Jurkat, Clone E6-1 (cell line): ENCODE data around the gene DCLRE1B.
A peak's percentile ranks its signal among the peaks of the same experiment; 100 is the strongest.

Experiments used
- DNase-seq: peaks from one replicate; pipeline ENCODE4 v3.0.0-alpha.2; 2011; ENCODE audit warnings: low read depth, low spot score
- H3K4me3 ChIP-seq: 2 replicates; pipeline ENCODE4 v1.5.1; 2011; ENCODE audit warnings: mild to moderate bottlenecking, low read length, control low read depth, moderate library complexity

DCLRE1B gene

GRCh38 chr1:113916974-113917373 is 11.8 kb downstream of the DCLRE1B start:
- DNase-seq: no peak
- no peak overlapping the region for H3K4me3 ChIP-seq

DNA sequence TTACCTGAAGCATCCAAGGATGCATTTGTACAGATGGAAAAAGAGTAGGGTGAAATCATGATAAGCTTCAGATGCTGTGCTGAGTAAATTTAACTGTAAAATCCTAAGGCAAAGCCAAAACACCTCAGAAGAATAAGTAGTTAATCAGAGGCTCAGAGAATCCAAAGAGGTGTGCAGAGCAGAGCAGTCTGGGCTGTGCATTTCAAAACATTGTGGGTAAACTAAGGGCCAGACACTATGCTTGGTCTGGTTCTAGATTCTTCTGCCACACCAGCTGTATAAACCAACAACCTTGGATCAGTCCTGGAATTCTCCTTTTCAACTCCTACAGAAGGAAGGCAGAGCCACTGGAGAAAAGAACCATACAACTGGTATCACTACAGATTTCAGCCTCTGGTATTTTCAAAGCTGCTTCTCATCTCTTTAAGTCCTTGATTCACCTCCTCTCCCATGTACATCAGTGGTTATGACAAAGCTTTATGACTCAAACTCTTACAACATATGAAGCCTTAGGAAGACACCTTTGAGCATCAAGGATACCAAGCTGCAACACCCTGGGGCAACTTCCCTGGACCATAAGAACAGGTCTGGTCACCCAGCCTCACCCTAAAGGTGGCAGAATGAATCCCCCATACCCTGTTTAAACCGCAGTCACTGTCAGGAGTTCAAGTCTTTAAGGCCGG is 12.4 kb downstream of the DCLRE1B start:
- H3K4me3 ChIP-seq: no peak overlapping the region
- DNase-seq: no peak

DNA sequence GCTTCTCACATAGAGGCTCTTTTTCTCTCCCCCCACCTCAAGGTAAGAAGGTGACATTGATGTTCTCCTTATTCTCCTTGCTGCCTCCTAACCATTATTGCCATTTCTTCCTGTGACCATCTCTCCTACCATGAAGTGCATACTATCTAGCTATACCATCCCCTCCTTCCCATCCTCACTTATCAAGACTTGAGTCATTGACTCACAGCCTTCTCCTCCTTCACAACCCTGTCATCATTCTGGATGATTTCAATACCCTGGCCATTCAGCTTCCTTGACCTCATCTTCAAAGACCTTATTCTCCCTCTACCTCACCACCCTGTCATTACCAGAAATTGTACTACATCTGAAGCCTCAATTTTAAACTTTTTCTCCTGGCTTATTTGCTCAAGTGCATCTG is 13.1 kb downstream of the DCLRE1B start:
- DNase-seq: no peak
- H3K4me3 ChIP-seq: no peak overlapping the region

- H3K4me3 ChIP-seq: no peak overlapping the region
- DNase-seq: no peak
These were observed 17.8 kb downstream of the DCLRE1B start for GRCh38 chr1:113922957-113923356.

- no peak overlapping the region for H3K4me3 ChIP-seq
These were observed 19.3 kb downstream of the DCLRE1B start for GRCh38 chr1:113924473-113924872.

DNA sequence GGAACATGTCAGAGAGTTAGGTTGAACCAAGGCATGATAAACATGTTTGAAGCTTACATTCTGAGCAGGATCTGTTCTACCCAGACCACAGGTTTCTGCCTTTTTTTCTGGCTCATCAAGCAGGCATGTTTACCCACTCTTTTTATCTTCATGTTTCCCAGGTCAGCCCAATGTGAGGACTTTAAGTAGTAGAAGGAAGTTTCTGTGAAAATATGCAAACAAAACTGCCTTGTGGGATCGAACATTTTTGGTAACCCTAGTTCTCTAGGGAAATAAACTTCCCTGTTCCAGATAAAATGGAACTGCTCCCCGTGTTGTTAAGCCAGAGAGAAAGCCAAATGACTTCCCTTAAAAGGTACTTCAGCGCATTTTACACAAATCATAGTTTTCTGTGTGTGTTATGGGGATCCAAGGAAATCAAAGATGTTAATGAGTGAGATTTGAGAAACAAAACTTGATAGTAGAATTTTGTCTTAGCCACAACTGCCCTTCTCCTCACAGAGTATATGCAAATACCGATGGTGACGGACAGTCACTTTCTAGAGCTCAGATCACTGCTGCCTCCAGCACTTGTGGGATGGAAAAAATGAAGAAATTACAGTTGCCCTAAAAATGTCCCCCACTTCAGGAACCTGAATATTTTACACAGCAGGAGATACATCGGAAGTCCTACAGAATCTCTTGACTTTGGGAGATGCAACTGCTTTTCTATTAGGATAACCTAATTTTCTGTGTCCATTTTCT is 23.2 kb downstream of the DCLRE1B start:
- DNase-seq: no peak
- H3K4me3 ChIP-seq: peak overlapping the region; percentile 95

More at GRCh38 chr1:113924473-113924872, 19.3 kb downstream of the DCLRE1B start:
- DNase-seq: no peak

DNA sequence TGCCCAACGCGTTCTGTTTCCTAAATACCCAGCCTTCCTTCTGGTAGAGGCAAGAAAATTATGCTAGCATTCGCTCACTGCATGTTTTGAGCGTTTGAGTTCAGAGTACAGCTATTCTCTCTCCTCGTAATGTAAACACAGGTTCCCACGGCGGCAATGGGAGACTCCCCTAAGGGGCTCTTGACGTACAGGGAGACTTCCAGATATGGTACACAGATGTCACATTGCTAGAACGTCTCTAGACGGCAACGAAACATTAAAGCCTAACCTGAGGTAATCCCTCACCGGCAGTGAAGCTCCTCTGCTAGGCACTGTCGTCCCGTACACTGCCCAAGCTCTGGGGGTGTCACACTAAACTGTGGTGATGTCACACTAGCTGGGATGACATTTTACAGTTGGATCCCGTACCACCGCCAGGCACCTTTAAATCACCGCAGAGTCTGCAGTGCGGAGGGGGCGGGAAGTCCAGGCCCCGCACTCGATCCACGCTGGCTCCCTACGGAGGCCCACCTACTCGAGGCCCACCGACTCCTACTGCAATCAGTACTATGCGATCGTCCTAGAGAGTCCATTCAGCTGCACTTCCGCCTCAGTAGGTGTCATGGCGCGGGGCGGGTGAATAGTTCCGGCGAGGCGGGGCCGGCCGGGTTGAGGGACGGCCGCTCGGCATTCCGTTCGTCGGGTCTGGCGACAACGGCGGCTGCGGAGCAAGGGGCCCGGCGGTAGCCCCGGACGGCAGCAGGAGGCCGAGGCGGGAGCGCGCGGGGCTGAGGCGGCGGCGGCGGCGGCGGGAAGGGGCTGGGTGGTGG is 24.0 kb downstream of the DCLRE1B start, which contains the start of gene HIPK1:
Gene HIPK1, plus strand, starts transcription at position 384 of the 809 bp plus-strand sequence.
- peak; percentile 85 for DNase-seq
- peak within 1 kb of the TSS; percentile 95 for H3K4me3 ChIP-seq

DNA sequence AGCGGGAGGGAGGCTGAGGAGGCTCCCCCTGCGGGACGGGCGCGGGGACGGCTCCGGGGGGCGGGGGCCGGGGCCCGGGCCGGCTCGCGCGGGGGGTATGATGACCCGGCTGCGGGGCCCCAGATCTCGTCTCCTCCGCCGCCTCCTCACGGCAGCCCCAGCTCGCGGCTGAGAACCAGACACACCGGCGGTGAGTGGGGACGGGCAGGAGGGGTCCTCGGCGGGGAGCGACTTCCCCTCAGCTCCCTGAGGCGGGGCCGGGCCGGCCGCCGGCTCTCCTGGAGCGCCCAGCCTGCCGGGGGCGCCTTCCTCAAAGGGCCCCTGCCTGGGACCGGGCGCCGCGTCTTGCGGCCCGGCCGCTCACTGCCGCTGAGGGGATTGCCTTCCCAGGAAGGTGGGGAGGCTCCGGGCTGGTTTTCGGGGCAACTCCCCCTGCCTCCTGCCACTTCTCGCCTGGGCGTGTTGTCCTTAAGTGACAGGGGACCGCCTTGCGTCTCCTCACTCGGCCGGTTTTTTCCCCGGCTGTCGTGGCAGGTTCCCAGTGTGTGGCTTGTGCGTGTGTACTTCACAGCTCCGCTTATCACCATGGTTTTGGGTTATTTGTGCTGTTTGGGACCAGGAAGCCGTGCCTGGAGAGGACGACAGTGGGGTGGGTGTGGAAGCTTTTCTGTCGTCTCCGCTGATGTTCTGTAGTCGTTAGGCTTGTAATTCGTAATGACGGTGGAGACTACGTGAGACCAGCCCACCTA is 24.8 kb downstream of the DCLRE1B start:
- peak overlapping the region; percentile 95 for H3K4me3 ChIP-seq
- no peak for DNase-seq

DNA sequence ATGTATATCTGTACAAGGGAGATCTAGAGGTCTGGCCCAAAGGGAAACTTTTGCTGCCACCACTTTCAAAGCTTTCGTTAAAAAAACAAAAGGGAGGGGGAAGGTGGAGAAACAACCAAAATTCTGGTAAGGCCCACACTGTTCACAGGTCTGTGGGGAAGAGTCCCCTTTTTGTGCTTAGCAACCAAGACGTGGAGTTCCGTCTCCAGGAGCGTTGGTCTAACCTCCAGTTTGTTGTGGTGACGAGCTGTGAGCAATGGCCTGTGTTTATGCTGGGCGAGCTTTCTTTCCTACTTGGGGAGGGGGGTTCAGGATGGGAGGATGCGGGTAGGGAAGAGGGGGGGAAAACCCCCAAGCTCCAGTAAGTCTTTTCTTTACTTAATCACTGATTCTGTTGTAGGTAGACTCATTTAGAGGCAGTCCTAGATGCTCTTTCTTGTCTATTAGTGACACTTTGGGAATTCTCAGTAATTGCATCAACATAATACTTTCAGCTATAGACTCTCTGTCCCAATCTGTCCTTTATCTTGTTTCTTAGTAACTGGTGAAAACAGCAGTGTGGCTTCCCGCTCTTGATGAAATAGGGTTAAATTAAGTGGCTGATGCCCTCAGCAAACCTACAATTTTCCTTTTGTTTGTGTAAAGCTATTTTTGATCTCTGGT is 25.5 kb downstream of the DCLRE1B start:
- peak; percentile 79 for DNase-seq

GRCh38 chr1:113931451-113931851 is 26.3 kb downstream of the DCLRE1B start:
- H3K4me3 ChIP-seq: peak overlapping the region; percentile 95
- DNase-seq: peak; percentile 93

More for the DNA sequence above, 25.5 kb downstream of the DCLRE1B start:
- peak overlapping the region; percentile 95 for H3K4me3 ChIP-seq

GRCh38 chr1:113934006-113934405 is 28.9 kb downstream of the DCLRE1B start:
- DNase-seq: no peak
- H3K4me3 ChIP-seq: no peak overlapping the region

DNA sequence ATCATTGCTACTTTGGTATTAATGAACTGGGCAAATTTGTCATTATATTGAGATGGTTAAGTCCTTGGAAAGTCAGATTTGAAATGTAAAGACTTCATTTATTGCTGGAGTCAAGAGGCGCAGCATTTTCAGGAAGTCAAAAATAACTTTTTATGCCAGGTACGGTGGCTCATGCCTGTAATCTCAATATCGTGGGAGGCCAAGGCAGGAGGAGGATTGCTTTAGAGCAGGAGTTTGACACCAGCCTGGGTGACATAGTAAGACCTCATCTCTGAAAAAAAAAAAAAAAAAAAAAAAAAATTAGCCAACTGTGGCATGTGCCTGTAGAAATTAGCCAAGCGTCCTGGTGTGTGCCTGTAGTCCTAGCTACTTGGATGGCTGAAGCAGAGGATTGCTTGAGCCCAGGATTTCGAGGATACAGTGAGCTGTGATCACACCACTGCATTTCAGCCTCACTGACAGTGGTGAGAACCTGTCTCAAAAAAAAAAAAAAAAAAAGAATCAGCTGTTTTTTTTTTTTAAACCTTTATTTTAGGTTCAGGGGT is 29.5 kb downstream of the DCLRE1B start:
- no peak for DNase-seq
- H3K4me3 ChIP-seq: no peak overlapping the region

DNA sequence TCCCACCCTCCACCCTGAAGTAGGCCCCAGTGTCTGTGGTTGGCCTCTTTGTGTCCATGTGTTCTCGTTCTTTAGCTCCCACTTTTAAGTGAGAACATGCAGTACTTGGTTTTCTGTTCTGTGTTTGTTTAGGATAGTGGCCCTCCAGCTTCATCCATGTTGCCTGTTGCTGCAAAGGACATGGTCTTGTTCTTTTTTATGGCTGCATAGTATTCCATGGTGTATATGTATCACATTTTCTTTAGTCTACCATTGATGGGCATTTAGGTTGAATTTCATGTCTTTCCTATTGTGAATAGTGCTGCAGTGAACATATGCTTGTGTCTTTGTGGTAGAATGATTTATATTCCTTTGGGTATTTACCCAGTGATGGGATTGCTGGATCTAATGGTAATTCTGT is 30.1 kb downstream of the DCLRE1B start:
- no peak overlapping the region for H3K4me3 ChIP-seq
- DNase-seq: no peak

- DNase-seq: no peak
- H3K4me3 ChIP-seq: no peak overlapping the region
These were observed 30.8 kb downstream of the DCLRE1B start for GRCh38 chr1:113935970-113936369.

DNA sequence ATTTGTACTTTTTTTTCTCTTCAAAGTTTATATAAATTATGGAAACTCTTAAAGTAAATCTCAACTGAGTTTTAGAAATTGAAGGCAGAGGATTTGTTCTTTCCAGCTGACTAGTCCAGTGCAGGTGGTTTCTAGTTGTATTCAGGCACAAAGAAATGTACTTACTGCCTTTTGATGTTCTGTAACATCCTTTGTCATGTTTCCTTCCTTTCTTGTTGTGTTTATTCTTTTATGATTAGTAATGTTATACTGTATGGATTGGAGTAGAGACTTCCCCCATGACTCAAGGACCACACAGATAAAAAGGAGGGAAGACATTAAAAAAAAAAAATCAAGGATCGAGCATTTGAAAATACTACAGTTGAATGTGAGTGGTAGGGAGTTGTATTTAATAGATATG is 32.0 kb downstream of the DCLRE1B start:
- peak; percentile 69 for DNase-seq
- no peak overlapping the region for H3K4me3 ChIP-seq

- H3K4me3 ChIP-seq: no peak overlapping the region
- no peak for DNase-seq
These were observed 33.1 kb downstream of the DCLRE1B start for GRCh38 chr1:113938192-113938591.

GRCh38 chr1:113940365-113941244 is 35.5 kb downstream of the DCLRE1B start:
- peak overlapping the region; percentile 31 for H3K4me3 ChIP-seq
- DNase-seq: peak; percentile 58

- H3K4me3 ChIP-seq: no peak overlapping the region
These were observed 36.1 kb downstream of the DCLRE1B start for GRCh38 chr1:113941245-113941559.

More at GRCh38 chr1:113941245-113941559, 36.1 kb downstream of the DCLRE1B start:
- DNase-seq: no peak
